Activated naive CD4-positive, alpha-beta T cell treated with anti-CD3 and anti-CD28 coated beads, Interleukin-2, amount 50 U/mL, for 72 hours (primary cell): ENCODE results near the gene SAMD13. TPM values are rescaled to one million over a fixed set of nuclear protein-coding genes. Genes with fewer than 3 reads are reported as not detected.

Experiments
- ATAC-seq, 2 donors: fragments of 150-1000 bp; cut with Tn5 transposase; 2 replicates each; pipeline ENCODE4 v1.10.0; 2021; ENCODE audit warnings: mild to moderate bottlenecking in 2 of 2, moderate library complexity in 2 of 2
- DNase-seq, 2 donors: peaks; one replicate each; pipeline ENCODE4 v3.0.0; 2021 to 2022; ENCODE audit warnings: low spot score in 2 of 2
- H3K27ac Mint-ChIP-seq, 2 donors: one replicate each; pipeline ENCODE4 v1.8.0; 2022; ENCODE audit warnings: mild to moderate bottlenecking in 2 of 2, mixed read lengths in 2 of 2
- H3K36me3 Mint-ChIP-seq, 2 donors: one replicate each; pipeline ENCODE4 v1.8.0; 2022; ENCODE audit warnings: mixed read lengths in 2 of 2
- H3K9me3 Mint-ChIP-seq, 2 donors: one replicate each; pipeline ENCODE4 v1.8.0; 2022; ENCODE audit warnings: mixed read lengths in 2 of 2
- total RNA-seq, 2 donors: library from RNA; stranded (reverse); gene quantifications; one replicate each; pipeline ENCODE4 v1.2.3, GENCODE V29; 2022

Gene SAMD13
- total RNA-seq, 2 donors from 2014 or later, result 0.29 TPM; not detected in 1

DNA sequence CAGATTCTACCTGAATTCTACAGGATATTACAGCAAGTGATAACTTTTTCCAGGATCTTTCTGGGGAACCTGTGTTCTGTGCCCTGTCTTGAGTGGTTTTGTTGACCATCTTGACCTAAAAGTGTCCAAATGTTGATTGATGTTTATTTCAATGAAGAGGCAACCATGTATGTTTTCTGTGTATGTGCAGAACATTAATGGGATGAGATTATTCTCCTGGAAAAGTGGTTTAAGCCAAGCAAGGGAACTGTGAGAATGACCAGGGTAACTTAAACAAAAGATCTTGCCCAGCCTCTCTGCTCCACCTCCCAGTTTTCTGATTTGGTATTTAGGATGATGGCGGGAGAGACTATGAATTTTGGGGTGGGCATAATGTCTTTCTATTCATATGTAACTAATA lies 1.0 kb upstream of the SAMD13 start:
- ATAC-seq, result no peak
- no peak overlapping the region for H3K27ac Mint-ChIP-seq
- H3K36me3 Mint-ChIP-seq, result no peaks in the 10 kb centered on the region
- DNase-seq, result no peak
- no peaks in the 10 kb centered on the region for H3K9me3 Mint-ChIP-seq

DNA sequence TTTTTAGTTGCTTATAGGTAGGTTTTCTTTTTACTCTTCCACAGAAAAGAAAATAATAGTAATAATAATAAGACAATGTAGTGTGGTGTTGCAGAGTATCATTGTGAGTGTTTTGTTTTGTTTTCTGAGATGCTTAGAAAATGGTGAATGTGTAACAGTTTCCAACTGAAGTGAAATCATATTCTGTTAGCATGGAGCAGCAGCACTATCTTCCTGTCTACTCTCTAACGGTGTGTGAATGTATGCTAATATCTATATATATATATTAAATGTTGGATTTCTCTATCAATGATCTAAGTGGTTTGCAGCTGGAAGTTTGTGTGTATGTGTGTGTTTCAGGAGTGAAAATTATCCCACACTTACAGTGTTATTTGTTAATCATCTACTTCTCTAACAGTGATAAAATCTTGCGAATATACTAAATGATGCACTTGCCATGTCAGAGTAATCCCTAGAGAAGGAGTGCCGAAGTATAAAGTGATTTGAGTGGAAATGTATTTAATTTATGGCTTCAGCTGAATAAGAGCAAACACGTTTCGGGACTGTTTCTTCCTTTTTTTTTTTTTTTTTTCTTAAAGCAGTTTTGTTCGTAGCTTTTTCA lies 377 bp downstream of the SAMD13 start:
- Mint-ChIP-seq H3K36me3 (peaks cover 0 to under 1% of the 10 kb centered on the region in 2 donors), H3K27ac (peak overlapping the region in 1 of 2 donors; percentile 34), H3K9me3 (peaks cover 0 to 2% of the 10 kb centered on the region in 2 donors)
- peak in 1 of 2 donors; percentile 50 for ATAC-seq
- DNase-seq, result no peak

DNA sequence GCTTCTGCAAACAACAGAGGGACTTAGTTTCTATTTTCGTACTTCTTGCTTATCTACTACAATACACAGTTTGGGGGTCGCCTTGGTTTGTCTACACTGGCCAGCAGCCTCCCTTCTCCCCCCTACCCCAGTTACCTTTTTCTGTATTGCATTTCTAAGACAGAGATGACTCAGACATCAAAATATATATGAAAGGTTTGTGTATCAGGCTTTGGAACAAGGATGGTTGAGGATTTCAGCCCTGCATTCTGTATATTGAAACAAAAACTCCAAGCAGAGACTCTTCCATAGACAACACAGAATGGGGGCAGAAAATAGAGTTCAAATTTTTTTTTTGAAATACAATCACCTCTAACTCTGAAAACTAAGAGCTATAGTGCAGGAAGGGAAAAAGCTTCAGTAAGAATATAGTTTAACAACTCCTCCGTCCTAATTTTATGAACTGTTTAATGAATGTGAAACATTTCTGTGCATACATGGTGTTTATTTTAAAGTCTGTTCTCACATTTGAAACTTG lies 1.9 kb downstream of the SAMD13 start:
- ATAC-seq (no peak), DNase-seq (no peak)
- no peak overlapping the region for H3K27ac Mint-ChIP-seq
- H3K36me3 Mint-ChIP-seq, result peaks cover 7 to 11% of the 10 kb centered on the region in 2 donors
- peaks cover 5 to 12% of the 10 kb centered on the region in 2 donors for H3K9me3 Mint-ChIP-seq

DNA sequence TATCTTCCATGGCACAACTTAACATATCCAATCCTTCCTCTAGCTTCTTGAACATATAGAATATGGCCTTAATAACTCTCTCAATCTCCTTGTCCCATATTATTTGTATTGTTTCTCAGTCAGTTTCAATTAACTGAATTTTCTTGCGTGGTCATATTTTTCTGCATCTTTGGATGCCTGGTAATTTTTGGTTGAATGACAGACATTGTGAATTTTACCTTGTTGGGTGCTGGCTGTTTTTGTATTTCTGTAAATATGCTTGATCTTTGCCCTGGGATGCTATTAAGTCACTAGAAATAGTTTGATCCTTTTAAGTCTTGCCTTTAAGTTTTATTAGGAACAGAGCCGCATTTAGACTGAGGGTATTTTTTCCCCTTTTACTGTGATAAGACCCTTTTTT lies 5.9 kb downstream of the SAMD13 start:
- H3K36me3 Mint-ChIP-seq, result peaks cover 7 to 11% of the 10 kb centered on the region in 2 donors
- peaks cover 5 to 12% of the 10 kb centered on the region in 2 donors for H3K9me3 Mint-ChIP-seq
- ATAC-seq (no peak), DNase-seq (no peak)
- H3K27ac Mint-ChIP-seq, result no peak overlapping the region

DNA sequence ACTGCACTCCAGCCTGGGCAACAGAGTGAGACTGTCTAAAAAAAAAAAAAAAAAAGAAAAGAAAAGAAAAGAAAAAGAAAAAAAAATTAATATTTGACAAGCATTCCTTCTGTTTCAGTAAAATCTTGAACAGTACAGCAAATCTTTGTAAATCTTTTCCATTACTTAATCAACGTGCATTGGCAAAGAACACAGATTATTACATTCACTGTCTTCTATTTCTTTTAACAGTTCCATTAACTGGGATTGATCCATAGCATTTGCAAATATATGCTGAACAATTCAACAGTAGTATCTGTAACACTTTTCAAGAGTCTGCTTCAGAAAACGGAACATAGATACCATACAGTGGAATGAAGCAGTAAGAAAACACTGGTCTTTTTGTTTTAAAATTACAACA lies 9.8 kb downstream of the SAMD13 start:
- H3K27ac Mint-ChIP-seq, result no peak overlapping the region
- H3K36me3 Mint-ChIP-seq, result peaks cover 7 to 11% of the 10 kb centered on the region in 2 donors
- ATAC-seq (no peak), DNase-seq (no peak)
- H3K9me3 Mint-ChIP-seq, result peaks cover 5 to 12% of the 10 kb centered on the region in 2 donors

DNA sequence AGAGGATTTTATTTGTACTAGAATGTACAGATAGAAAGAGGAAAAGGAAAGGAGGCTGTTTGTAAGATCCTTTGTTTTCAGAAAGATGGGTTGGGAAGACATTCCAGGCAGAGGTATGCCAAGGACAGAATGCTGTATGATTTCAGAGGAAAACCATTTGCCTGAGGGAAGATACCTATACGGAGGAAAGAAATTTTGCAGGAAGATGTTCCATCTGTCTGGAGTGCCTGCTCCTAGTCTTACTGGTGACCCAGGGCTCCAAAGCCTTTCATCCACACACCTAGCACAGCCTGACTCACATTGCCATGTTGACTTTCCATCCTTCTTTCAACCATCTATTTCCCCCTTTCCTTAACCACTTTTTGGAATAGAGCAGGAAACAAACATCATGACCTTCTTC lies 18.2 kb downstream of the SAMD13 start:
- Mint-ChIP-seq H3K36me3 (no peaks in the 10 kb centered on the region), H3K27ac (no peak overlapping the region), H3K9me3 (no peaks in the 10 kb centered on the region)
- DNase-seq (no peak), ATAC-seq (no peak)

DNA sequence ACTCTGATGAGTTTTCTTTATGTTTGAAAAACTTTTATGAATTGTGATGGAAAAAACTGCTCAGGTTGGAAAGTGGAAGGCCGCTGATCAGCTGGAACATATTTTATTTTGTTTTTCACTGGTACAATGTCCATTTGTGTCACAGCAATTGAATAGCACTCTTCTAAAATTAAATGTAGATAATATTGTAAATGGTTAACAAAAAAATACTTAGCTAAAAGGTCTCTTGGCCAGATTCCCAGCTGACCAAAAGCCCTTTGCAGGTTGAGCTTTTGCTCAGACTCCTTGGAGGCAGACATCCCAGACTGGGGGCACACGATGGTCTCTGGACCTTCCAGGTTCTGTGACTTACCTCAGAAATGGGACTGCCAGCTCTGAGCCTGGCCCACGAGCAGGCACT lies 26.3 kb downstream of the SAMD13 start:
- Mint-ChIP-seq H3K36me3 (no peaks in the 10 kb centered on the region), H3K9me3 (peaks cover 0 to 5% of the 10 kb centered on the region in 2 donors), H3K27ac (no peak overlapping the region)
- DNase-seq (no peak), ATAC-seq (no peak)

DNA sequence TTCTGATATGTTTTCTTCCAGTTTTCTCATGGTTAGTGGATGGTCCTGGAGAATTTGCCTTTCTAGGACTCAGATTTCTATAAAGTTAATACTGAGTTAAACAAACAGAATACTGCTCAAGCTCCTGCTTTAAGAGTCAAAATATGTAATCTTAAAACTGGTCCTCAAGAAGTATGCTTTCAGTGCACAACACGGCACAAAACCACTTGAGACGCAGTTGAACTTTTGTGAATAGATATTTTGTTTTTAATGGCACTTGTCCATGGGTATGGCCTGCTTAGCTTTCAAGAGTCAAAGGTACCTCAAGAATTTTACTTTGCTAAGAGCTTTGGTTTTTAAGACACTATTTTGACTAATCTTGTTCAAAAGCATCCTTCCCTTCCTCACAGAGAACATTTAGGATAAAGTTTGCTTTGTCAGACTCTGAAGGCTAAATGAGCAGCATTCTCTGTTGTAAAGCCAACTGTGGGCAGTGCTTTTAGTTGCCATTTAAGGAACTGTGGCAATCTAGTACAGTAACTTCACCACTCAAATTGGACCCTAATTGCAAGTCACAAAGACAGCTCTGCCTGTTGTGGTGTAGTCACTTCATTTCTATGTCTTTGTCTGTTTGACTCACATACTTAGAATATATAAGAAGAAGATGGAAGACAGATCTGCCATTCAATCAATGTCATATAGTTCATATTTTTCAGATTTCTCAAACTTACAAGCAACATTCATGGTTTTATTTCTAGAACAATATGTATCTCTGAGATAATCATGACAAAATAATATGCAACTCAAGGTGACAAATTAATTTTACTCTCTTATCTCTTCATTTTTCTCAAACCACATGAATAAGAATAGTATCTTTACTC lies 28.8 kb downstream of the SAMD13 start:
- no peak for ATAC-seq
- no peak for DNase-seq
- Mint-ChIP-seq H3K9me3 (peaks cover 5 to 7% of the 10 kb centered on the region in 2 donors), H3K36me3 (peaks cover 0 to 3% of the 10 kb centered on the region in 2 donors), H3K27ac (no peak overlapping the region)

DNA sequence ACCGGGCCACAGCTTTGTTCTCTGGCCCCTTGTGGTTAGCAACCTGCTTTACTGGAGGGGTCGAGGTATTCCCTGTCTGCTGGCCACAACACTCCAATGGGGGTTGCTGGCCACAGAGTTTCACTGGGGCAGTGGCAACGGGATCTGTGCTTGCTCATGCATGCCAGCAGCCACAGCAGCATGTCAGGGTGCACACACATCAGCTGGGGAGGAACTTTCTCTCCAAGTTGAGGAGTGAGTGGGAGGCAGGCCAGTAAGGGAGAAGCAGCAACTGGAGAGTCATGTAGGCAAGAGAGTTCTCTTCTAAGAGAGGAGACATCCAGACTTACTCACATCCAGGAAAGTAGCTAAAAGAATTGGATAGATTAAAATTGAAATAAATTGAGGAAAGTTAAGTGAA lies 38.0 kb downstream of the SAMD13 start:
- peaks cover 17 to 33% of the 10 kb centered on the region in 2 donors for H3K36me3 Mint-ChIP-seq
- no peak overlapping the region for H3K27ac Mint-ChIP-seq
- DNase-seq (no peak), ATAC-seq (no peak)
- H3K9me3 Mint-ChIP-seq, result peaks cover 14 to 25% of the 10 kb centered on the region in 2 donors

DNA sequence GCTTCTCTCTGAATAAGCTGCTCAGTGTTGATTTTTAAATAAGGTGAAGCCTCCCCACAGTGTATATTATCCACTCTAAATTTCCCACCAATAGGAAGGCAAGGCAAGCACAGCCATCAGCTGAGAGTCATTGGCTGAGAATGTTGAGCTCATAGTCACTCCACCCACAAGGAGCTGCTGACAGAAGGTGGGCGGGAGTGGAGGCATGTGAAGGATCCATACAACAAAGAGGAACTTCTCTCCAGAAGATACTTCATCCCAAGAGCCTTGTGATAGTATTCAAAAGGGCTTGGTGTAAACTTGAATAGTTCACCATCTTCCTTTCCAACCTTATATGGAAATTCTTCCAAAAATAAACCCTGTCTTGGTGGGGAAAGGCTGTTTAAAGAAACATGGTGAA lies 42.8 kb downstream of the SAMD13 start:
- no peak for ATAC-seq
- H3K9me3 Mint-ChIP-seq, result peaks cover 0 to 10% of the 10 kb centered on the region in 2 donors
- H3K27ac Mint-ChIP-seq, result no peak overlapping the region
- DNase-seq, result no peak
- peaks cover 0 to 5% of the 10 kb centered on the region in 2 donors for H3K36me3 Mint-ChIP-seq

DNA sequence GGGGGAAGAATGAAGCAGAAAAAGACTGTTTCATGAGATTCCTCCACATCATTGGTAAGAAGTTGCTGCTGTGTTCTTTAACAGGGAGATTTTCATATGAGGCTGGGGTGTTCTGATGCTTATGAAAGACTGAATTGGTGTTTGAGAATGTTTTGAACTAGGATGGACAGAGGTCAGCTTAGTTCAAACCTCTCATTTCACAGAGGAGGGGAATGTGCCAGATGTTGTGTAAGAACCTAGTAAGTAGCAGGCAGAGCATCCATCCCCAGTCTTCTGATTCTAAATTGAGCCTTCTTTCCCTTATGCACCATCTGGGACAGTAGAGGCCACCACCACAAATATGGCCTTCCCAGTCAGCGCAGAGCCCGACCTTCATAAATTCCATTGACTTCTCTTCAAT lies 43.7 kb downstream of the SAMD13 start:
- peaks cover 0 to 10% of the 10 kb centered on the region in 2 donors for H3K9me3 Mint-ChIP-seq
- DNase-seq, result no peak
- ATAC-seq, result no peak
- H3K27ac Mint-ChIP-seq, result no peak overlapping the region
- H3K36me3 Mint-ChIP-seq, result peaks cover 0 to 5% of the 10 kb centered on the region in 2 donors

DNA sequence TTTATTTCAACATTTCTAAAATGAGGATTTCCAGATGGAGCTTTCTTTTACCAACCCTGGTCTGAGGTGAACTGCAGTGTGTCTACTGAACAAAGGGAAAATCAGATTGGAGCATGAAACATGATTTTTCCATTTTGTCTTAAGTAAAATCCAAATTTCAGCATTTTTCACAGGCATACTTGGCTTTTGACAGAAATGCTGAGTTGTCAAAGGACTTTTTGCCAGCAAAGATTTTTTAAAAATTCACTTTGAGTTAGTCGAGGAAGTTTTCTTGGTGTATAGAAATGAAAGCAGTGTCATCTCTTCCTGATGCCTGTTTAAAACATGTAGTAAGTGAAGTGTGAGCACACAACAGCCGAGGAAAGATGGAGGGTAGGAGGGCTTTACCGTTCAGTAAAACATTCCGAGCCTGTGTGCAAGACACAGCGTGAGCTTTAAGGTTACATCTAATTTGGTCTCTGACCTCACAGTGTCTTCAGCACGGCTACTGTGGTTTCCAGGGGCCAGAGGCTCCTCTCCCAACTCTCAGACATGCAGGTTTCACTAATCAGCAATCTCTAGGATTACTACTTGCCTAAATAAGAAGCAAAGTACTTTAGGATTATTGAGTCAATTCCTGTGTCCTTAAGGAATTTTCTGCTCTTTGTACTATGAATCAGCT lies 45.9 kb downstream of the SAMD13 start:
- Mint-ChIP-seq H3K27ac (no peak overlapping the region), H3K36me3 (no peaks in the 10 kb centered on the region), H3K9me3 (no peaks in the 10 kb centered on the region)
- DNase-seq (no peak), ATAC-seq (no peak)

DNA sequence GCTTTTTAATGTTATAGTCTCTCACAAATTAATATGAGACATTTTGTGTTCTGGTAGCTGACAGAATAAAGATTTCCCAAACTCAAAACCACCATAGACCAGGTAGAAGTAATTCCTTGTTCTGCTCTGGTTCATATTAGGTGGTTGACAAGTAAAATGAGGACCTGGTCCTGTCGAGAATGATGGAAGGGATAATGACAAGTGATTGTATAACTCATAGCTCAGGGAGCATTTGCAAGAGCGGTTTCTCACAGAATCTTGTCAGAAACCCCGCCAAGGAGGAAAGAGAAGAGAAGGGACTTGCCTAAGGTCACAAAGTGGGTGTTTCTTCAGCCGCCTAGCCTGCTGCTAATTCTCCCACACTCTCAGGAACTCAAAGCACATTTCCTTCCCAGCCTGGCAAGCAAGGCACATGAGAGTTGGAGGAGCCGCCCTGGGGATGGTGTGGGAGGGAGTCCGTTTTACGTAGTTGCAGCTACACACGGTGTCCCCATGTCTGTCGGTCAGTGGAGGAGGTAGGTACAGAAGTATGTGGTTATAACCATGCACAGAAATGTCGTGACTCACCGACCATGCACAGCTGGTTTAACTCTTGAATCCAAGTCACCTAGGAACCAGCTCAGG lies 46.5 kb downstream of the SAMD13 start:
- Mint-ChIP-seq H3K27ac (no peak overlapping the region), H3K36me3 (no peaks in the 10 kb centered on the region), H3K9me3 (no peaks in the 10 kb centered on the region)
- no peak for ATAC-seq
- DNase-seq, result no peak

DNA sequence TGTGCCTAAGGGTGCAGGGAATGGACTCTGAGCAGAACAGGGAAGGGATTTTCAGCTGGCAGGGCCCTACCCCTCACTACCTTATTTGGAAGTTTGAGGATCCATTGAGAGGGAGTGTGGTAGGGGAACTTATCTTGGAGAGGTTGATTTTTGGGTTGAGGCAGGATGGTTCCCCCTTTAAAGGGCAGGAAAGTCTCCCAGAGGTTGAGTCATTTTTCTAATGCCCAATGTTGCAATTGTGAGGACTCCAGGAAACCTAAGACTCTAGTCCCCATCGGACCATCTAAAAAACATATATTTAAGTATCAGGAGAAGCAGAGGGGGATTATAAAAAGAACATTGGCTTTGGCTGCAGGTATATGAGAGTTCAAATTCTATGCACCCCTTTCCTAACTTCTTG lies 47.3 kb downstream of the SAMD13 start:
- DNase-seq (no peak), ATAC-seq (no peak)
- Mint-ChIP-seq H3K27ac (no peak overlapping the region), H3K9me3 (no peaks in the 10 kb centered on the region), H3K36me3 (no peaks in the 10 kb centered on the region)

DNA sequence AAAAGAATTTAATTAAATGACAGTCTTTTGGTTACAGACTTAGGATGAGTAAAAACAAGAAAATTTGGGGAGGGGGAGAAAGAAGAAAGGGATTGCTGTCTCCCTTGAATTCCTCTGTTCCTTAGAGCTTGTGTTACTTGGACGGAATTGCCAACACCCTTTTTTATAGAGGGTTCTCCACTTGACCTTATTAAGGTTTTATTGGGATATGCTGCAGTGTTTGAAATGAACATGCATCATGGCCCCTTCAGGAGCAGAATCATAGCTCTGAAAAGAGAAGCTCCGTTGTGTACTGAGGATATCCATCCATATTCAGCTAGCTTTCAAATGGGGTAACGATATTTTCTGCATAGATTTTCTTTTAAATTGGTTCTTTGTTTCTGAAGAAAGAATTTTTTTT lies 48.6 kb downstream of the SAMD13 start:
- H3K27ac Mint-ChIP-seq, result no peak overlapping the region
- DNase-seq (no peak), ATAC-seq (no peak)
- H3K9me3 Mint-ChIP-seq, result no peaks in the 10 kb centered on the region
- no peaks in the 10 kb centered on the region for H3K36me3 Mint-ChIP-seq

DNA sequence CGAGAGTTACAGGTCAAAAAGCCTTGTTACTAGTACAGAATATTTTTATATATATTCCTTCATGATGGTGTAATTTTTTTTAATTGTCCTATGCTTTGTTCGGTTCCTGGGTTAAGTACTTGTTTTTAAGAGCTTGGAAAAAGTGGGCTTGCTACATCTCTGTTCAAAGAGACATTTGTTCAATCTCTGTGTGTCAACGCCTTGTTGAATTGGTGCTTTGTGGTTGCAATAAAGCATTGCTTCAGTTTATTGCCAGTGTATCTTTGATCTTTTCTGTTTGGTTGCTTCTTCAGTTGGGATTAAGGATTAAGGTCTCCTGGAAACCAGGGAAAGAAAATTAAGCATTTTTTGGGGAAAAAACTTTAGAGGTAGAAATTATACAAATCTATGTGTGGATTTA lies 49.0 kb downstream of the SAMD13 start:
- DNase-seq (no peak), ATAC-seq (no peak)
- H3K9me3 Mint-ChIP-seq, result no peaks in the 10 kb centered on the region
- H3K36me3 Mint-ChIP-seq, result no peaks in the 10 kb centered on the region
- H3K27ac Mint-ChIP-seq, result no peak overlapping the region
